Adrenal gland (tissue), 12 donors: ENCODE data around the gene EHD4. TPM values are rescaled to one million over a fixed set of nuclear protein-coding genes. Genes with fewer than 3 reads are reported as not detected.

Source experiments
- DNase-seq, 7 donors: peaks; one replicate each; pipeline ENCODE4 v3.0.0-alpha.2; 2019 to 2020
- H3K27ac ChIP-seq, 5 donors: fragments of 200-600 bp; sonication (generic) in 4 of 5; 1 replicate in 3 of 5; 2 replicates in 2 of 5; pipeline versions ENCODE4 v1.5.1 to v1.8.0; 2016 to 2020; ENCODE audit warnings: mild to moderate bottlenecking in 1 of 5
- H3K27me3 ChIP-seq: fragments of 200-600 bp; 2 replicates; pipeline ENCODE4 v1.8.0; 2021
- H3K36me3 ChIP-seq, 2 donors: fragments of 200-600 bp; replicated peaks in 1 of 2; 1 replicate in 1 of 2; 2 replicates in 1 of 2; pipeline versions ENCODE4 v1.5.1 to v1.8.0; 2018 to 2022
- H3K4me1 ChIP-seq, 2 donors: fragments of 200-600 bp; replicated peaks in 1 of 2; 1 replicate in 1 of 2; 2 replicates in 1 of 2; pipeline versions ENCODE4 v1.5.1 to v1.8.0; 2018 to 2021
- H3K4me3 ChIP-seq, 4 donors: fragments of 200-600 bp; sonication (generic) in 3 of 4; one replicate each; pipeline ENCODE4 v1.5.1; 2016 to 2018
- H3K9me3 ChIP-seq, 3 donors: fragments of 200-600 bp; sonication (generic) in 1 of 3; replicated peaks in 1 of 3; 1 replicate in 2 of 3; 2 replicates in 1 of 3; pipeline versions ENCODE4 v1.5.1 to v1.8.0; 2016 to 2021
- POLR2A ChIP-seq, 2 donors: fragments of 450-650 bp; IDR thresholded peaks; one replicate each; pipeline ENCODE4 v1.6.1; 2017; ENCODE audit warnings: antibody characterized with exemption in 2 of 2, mild to moderate bottlenecking in 2 of 2, moderate library complexity in 1 of 2
- WGBS, 4 donors: extraction: QIAGEN DNeasy Blood & Tissue Kit in 2 of 4; methylation state at CpG; one replicate each; pipeline versions ENCODE4 v1.1.5 to v1.1.7; 2013 to 2017; 5-methylcytosine and 5-hydroxymethylcytosine counted together
- intact Hi-C, 2 donors: fragments of 100-400 bp; cut with DNase I; formaldehyde crosslinking; loops; one replicate each; pipeline versions ENCODE4 v1.14.1 to v1.15.0; 2022 to 2023
- polyA plus RNA-seq, 3 donors: library from polyadenylated mRNA; stranded (reverse); fragments of 200-250 nt in 2 of 3; fragments of 350-450 nt in 1 of 3; fragmentation: Illumina TruSeq in 1 of 3; extraction: RNeasy Lipid Tissue Mini Kit (QIAGEN cat#74804) in 1 of 3; gene quantifications; one replicate each; pipeline ENCODE4 v1.2.3, GENCODE V29; 2013 to 2014
- total RNA-seq, 9 donors: library from RNA; depleted of rRNA in 4 of 9; stranded (reverse); fragments of >200 nt in 4 of 9; fragments of 120-200 nt in 1 of 9; fragmentation: NEBNext Ultra II Directional in 1 of 9; extraction: Animal tissue kit (Norgen Biotek cat#: 25700) in 1 of 9; gene quantifications; one replicate each; pipeline versions ENCODE4 v1.1.0 to v1.2.4, GENCODE V29; 2013 to 2023
- TF ChIP-seq, protein P1 (sequence below), 6 experiments: fragments of 450-650 bp in 4 of 6; fragments of 200-600 bp in 2 of 6; sonication (generic) in 1 of 6; IDR thresholded peaks; 1 replicate in 5 of 6; 2 replicates in 1 of 6; pipeline versions ENCODE4 v1.5.1 to v1.8.0; 2016 to 2021; ENCODE audit warnings: antibody characterized with exemption in 6 of 6, mild to moderate bottlenecking in 2 of 6, moderate library complexity in 1 of 6
- donor health status: healthy with polysubstance abuse.
- donor health status: Bipolar disorder and iron deficiency.
- donor health status: DM: yes; HTN: yes; CAD: no.
- donor health status: DM: no; HTN: no; CAD: no.
- donor health status: DM: no; HTN: no; CAD: no.
- donor health status: DM: yes; HTN: yes; CAD: no.

EHD4 gene
- total and polyA plus RNA-seq, 12 donors, result 2.0 to 17.0 (median 11.5) TPM

DNA sequence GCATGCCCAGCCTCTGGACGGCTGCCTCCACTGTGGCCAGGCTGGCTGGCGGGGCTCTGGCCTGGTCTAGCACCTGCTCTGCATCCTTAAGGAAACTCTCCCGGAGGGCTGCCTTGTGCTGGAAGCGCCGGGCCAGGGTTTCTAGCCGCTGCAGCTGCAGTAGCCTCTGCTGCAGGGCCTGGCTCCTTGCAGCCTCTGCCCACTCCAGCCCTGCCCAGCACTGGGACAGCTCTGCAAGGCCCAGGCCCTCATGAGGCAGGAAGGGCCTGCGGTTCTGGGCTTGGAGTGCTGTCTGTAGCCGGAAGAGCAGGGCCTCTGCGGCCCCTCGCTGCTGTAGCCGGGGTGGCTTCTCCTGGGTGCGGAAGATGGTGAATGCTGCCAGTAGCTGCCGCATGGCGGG lies 86.5 kb downstream of the EHD4 start:
- intact Hi-C loops, result no loop called here
- DNase-seq, result no peak
- H3K27ac ChIP-seq, result no peak overlapping the region
- TF ChIP-seq, protein P1, sequence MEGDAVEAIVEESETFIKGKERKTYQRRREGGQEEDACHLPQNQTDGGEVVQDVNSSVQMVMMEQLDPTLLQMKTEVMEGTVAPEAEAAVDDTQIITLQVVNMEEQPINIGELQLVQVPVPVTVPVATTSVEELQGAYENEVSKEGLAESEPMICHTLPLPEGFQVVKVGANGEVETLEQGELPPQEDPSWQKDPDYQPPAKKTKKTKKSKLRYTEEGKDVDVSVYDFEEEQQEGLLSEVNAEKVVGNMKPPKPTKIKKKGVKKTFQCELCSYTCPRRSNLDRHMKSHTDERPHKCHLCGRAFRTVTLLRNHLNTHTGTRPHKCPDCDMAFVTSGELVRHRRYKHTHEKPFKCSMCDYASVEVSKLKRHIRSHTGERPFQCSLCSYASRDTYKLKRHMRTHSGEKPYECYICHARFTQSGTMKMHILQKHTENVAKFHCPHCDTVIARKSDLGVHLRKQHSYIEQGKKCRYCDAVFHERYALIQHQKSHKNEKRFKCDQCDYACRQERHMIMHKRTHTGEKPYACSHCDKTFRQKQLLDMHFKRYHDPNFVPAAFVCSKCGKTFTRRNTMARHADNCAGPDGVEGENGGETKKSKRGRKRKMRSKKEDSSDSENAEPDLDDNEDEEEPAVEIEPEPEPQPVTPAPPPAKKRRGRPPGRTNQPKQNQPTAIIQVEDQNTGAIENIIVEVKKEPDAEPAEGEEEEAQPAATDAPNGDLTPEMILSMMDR (IDR thresholded peaks at IDR 0.05), result no peak
- TF ChIP-seq POLR2A (IDR thresholded peaks at IDR 0.05), result no peak
- no peaks in the 10 kb centered on the region for H3K36me3 ChIP-seq
- no peaks in the 10 kb centered on the region for H3K9me3 ChIP-seq
- H3K27me3 ChIP-seq, result no peaks in the 10 kb centered on the region
- H3K4me1 ChIP-seq, result peaks cover 0 to 11% of the 10 kb centered on the region in 2 donors
- no peak overlapping the region for H3K4me3 ChIP-seq
- 95 to 100% (median 97%) methylated on average over 2 to 14 of the region's 14 CpGs for WGBS, 4 donors

DNA sequence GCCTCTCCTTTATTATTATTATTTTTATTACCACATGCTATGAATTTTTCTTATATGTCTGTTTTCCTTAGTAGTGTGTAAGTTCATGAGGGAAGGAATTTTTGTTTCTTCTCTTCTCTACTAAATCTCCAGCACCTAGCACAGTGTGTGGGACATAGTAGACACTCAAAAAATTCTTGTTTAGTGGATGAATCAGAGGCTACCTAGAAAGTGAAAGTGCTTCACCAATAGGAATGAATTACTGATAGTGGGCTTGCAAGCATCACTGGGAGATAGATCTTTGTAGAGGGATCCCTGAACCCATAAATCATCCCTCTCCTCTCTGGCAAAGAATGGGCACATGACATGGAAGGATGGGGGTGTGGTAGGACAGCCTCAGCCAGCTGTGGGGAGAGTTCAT lies 87.0 kb downstream of the EHD4 start:
- no peak overlapping the region for H3K4me3 ChIP-seq
- intact Hi-C loops, result no loop called here

GRCh38 chr15:41884458-41884857 lies 87.9 kb downstream of the EHD4 start:
- no peaks in the 10 kb centered on the region for H3K36me3 ChIP-seq
- H3K4me1 ChIP-seq, result peaks cover 0 to 11% of the 10 kb centered on the region in 2 donors
- no peak for DNase-seq
- intact Hi-C loops, result no loop called here
- TF ChIP-seq, protein P1 (IDR thresholded peaks at IDR 0.05), result no peak
- TF ChIP-seq POLR2A (IDR thresholded peaks at IDR 0.05), result no peak
- WGBS, 4 donors, result 82 to 95% (median 91%) methylated on average over 7 of the region's 7 CpGs
- H3K4me3 ChIP-seq, result no peak overlapping the region
- no peaks in the 10 kb centered on the region for H3K27me3 ChIP-seq
- H3K27ac ChIP-seq, result no peak overlapping the region
- H3K9me3 ChIP-seq, result no peaks in the 10 kb centered on the region

More for the DNA sequence above, 87.0 kb downstream of the EHD4 start:
- H3K9me3 ChIP-seq, result no peaks in the 10 kb centered on the region
- no peaks in the 10 kb centered on the region for H3K36me3 ChIP-seq
- H3K27me3 ChIP-seq, result no peaks in the 10 kb centered on the region
- H3K4me1 ChIP-seq, result peaks cover 0 to 11% of the 10 kb centered on the region in 2 donors
- TF ChIP-seq POLR2A (IDR thresholded peaks at IDR 0.05), result no peak
- TF ChIP-seq, protein P1 (IDR thresholded peaks at IDR 0.05), result no peak
- H3K27ac ChIP-seq, result no peak overlapping the region
- no peak for DNase-seq

DNA sequence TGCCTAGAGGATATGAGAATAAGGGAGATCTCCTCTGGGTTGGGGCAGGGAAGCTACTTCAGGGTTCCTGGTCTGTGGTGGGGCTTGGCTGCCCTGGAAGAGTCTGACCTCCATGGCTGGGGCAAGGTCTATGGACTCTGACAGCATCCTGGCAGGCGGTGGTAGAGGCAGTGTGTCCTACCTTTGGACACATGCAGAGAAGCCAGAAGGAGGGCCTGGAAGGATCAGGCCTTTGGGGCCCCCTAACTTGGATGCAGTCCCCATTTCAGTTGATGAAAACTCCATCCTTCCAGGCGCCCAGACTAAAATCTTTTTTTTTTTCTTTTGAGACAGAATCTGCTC lies 88.9 kb downstream of the EHD4 start:
- TF ChIP-seq, protein P1 (IDR thresholded peaks at IDR 0.05), result no peak
- TF ChIP-seq POLR2A (IDR thresholded peaks at IDR 0.05), result no peak
- no peak overlapping the region for H3K27ac ChIP-seq
- H3K27me3 ChIP-seq, result no peaks in the 10 kb centered on the region
- intact Hi-C loops, result no loop called here
- H3K4me3 ChIP-seq, result no peak overlapping the region
- no peaks in the 10 kb centered on the region for H3K9me3 ChIP-seq
- no peaks in the 10 kb centered on the region for H3K36me3 ChIP-seq
- peaks cover 0 to 11% of the 10 kb centered on the region in 2 donors for H3K4me1 ChIP-seq
- no peak for DNase-seq
- 88 to 100% (median 98%) methylated on average over 2 of the region's 2 CpGs for WGBS, 4 donors
